Activated CD8-positive, alpha-beta memory T cell treated with anti-CD3 and anti-CD28 coated beads, Interleukin-2, amount 50 U/mL, for 1 hour (primary cell): Measurements from ENCODE around the gene SAYSD1.

Experiments
- DNase-seq: peaks from one replicate; pipeline ENCODE4 v3.0.0-alpha.2; 2020; ENCODE audit errors: extremely low read depth

Gene SAYSD1

DNA sequence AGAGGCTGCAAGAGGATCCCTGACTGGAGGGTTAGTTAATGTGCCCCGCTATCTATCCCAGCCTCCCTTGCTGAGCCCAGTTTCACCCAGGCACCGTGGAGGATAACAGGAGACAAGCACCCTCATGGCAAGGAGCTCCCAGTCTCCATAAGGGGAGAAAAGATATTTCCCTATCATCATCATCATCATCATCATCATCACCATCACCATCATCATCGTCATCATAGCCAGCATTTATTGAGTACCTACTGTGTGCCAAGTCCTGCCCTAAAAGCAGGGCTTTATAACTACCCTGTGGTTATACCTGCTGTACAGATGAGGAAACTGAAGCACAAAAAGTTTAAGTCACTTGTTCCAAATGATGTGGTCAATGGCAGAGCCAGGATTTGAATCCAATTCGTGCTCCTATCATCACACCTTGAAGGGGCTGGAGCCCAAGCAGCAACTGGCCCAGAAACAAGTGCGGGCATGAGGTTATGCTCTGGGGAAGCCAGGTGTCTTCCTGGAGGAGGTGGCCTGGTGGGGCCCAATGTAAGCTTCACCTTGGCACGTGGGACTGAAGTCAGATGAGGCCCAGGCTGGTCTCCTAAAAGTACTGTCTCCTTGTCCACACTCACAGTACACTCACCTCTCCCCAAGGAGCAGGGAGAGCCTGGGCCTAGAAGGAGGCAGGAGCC lies 56.4 kb downstream of the SAYSD1 start:
- no peak for DNase-seq

DNA sequence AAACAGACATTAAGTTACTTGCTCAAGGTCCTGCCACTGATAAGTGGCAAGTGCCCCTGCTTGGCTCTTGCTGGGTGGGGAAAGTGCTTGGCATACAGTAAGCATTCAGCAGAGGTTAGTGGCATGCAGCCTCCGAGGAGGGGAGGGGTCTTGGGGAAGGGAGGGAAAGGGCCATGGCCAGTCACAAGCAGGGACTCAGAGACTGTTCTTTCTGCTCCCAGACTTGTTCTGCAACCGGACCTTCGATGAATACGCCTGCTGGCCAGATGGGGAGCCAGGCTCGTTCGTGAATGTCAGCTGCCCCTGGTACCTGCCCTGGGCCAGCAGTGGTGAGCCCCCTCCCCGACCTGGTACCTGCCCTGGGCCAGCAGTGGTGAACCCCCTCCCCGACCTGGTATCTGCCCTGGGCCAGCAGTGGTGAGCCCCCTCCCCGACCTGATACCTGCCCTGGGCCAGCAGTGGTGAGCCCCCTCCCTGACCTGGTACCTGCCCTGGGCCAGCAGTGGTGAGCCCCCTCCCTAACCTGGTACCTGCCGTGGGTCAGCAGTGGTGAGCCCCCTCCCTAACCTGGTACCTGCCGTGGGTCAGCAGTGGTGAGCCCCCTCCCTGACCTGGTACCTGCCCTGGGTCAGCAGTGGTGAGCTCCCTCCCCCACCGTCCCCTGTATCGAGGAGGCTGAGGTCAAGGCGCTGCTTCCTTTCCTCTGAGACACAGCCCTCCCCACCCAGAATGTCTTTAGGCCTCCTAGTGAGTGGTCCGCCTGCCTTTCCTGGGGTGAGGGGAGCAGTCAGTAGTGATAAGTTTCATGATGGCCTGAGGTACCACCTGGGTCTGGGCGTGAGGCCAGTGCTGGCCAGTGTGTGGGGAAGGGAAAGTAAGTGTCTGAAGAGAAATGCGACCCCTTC lies 57.5 kb downstream of the SAYSD1 start:
- DNase-seq: no peak

DNA sequence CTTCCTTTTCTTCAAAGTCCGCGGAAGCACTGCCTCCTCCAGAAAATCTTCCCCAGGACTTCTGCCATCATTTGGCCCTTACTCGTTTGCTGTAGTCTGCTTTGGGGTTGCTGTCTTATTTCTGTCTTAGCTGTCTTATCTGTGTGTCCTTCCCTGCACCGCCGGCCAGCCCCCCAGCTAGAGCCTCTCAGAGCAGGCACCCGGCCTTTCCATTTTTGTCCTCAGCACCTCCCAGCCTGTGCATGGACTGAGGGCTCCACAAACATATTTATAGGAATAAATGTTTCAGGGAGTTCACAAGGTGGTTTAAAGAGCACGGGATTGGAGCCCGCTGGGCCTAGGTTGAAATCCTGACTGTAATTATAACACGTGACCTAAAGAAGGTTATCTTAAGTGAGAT lies 58.3 kb downstream of the SAYSD1 start:
- no peak for DNase-seq

GRCh38 chr6:39056191-39056590 lies 58.8 kb downstream of the SAYSD1 start:
- no peak for DNase-seq

DNA sequence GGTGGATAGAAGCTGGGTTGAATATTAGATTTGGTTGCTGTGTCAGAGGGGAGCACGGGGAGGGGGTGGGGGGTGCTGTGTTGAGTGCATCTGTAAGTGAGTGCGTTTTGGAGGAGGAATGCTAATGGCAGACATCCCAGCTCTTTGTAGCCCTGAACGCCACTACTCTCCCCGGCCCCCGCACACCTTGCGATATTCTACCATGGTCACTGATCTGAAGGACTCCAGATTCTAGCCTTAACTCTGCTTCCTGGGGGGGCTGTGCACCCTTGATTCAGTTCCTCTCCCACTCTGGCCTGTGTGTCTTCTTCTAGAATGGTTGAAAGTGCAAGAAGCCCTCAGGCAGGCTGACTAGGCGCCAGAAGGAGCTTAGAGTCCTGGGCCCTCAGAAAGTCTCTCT lies 59.3 kb downstream of the SAYSD1 start:
- no peak for DNase-seq

- no peak for DNase-seq
These were observed 60.3 kb downstream of the SAYSD1 start for GRCh38 chr6:39054577-39055142.
